HepG2 (cell line): ENCODE data around the gene CLASP1. TPM values are rescaled to one million over a fixed set of nuclear protein-coding genes. Genes with fewer than 3 reads are reported as not detected.

Experiments
- ATAC-seq: fragments of 200-7000 bp; cut with Tn5 transposase; 3 replicates; pipeline ENCODE4 v1.9.1; 2020; ENCODE audit warnings: mild to moderate bottlenecking, moderate library complexity
- Bru-seq: library from RNA; stranded (reverse); fragments of 400-500 nt; gene quantifications from one replicate; lab custom pipeline; 2021; lab: Mats Ljungman, UMichigan
- BruChase-seq, 2 experiments: library from RNA; stranded (reverse); fragments of 400-500 nt; gene quantifications; one replicate each; lab custom pipeline; 2021; lab: Mats Ljungman, UMichigan
- BruUV-seq: library from RNA; stranded (reverse); fragments of 400-500 nt; replicated peaks from 2 replicates; lab custom pipeline; 2021; lab: Mats Ljungman, UMichigan
- CTCF ChIA-PET: fragments of 300-600 bp; formaldehyde crosslinking; extraction: SDS; loops from one replicate; lab custom pipeline; 2021; ENCODE audit warnings: low total read pairs, inconsistent platforms, low intra/inter-chr PET ratio; lab: Yijun Ruan, JAX
- POLR2A ChIA-PET: fragments of 350-600 bp; sonication (Branson Sonifier 250); formaldehyde crosslinking; loops from one replicate; lab custom pipeline; 2020; ENCODE audit warnings: antibody characterized with exemption, inconsistent platforms; lab: Yijun Ruan, JAX
- DNase-seq: peaks from one replicate; pipeline ENCODE4 v3.0.0-alpha.2; 2015; ENCODE audit warnings: low spot score
- FAIRE-seq: peaks from 3 replicates; lab custom pipeline; 2011; peaks lifted over from hg19 to GRCh38; lab: Jason Lieb, UNC
- H2AFZ ChIP-seq: one replicate; pipeline ENCODE4 v1.6.1; 2011; ENCODE audit warnings: low read length, inconsistent platforms
- H3K27ac ChIP-seq: fragments of 300-600 bp; 3 replicates; pipeline ENCODE4 v1.8.0; 2011; ENCODE audit warnings: mixed run types, mild to moderate bottlenecking, mixed read lengths, low read length, inconsistent platforms; ENCODE audit not compliant: insufficient read depth; ENCODE audit errors: extremely low read length
- H3K27me3 ChIP-seq, 2 experiments: fragments of 200-600 bp in 1 of 2; 2 replicates in 1 of 2; 3 replicates in 1 of 2; pipeline versions ENCODE4 v1.6.0 to v1.8.0; 2011; ENCODE audit warnings: low read length in 2 of 2, mild to moderate bottlenecking in 2 of 2, moderate library complexity in 2 of 2, inconsistent platforms in 1 of 2; ENCODE audit not compliant: insufficient read depth in 2 of 2, control insufficient read depth in 1 of 2
- H3K36me3 ChIP-seq, 2 experiments: fragments of 200-600 bp in 1 of 2; replicated peaks in 1 of 2; 2 replicates in 1 of 2; 3 replicates in 1 of 2; pipeline versions ENCODE4 v1.5.1 to v1.8.0; 2011; ENCODE audit warnings: low read length in 2 of 2, inconsistent platforms in 1 of 2; ENCODE audit not compliant: insufficient read depth in 2 of 2, control insufficient read depth in 1 of 2
- H3K4me1 ChIP-seq: 2 replicates; pipeline ENCODE4 v1.5.1; 2012; ENCODE audit warnings: low read length, inconsistent platforms; ENCODE audit not compliant: insufficient read depth
- H3K4me2 ChIP-seq: 2 replicates; pipeline ENCODE4 v1.6.0; 2011; ENCODE audit warnings: low read depth, low read length, inconsistent platforms
- H3K4me3 ChIP-seq, 3 experiments: fragments of 200-600 bp in 1 of 3; sonication (generic), shearing (Covaris generic) in 1 of 3; replicated peaks in 1 of 3; 2 replicates each; pipeline ENCODE4 v1.5.1; 2011 to 2016; ENCODE audit warnings: low read length in 3 of 3, inconsistent platforms in 2 of 3, low read depth in 2 of 3, mild to moderate bottlenecking in 2 of 3, control low read depth in 1 of 3, mixed read lengths in 1 of 3; ENCODE audit not compliant: insufficient read depth in 1 of 3
- H3K79me2 ChIP-seq: one replicate; pipeline ENCODE4 v1.6.1; 2011; ENCODE audit warnings: low read length, inconsistent platforms; ENCODE audit not compliant: insufficient read depth
- H3K9ac ChIP-seq: 2 replicates; pipeline ENCODE4 v1.6.0; 2011; ENCODE audit warnings: mild to moderate bottlenecking, low read depth, low read length, inconsistent platforms; ENCODE audit not compliant: insufficient read depth
- H3K9me3 ChIP-seq: 2 replicates; pipeline ENCODE4 v1.5.1; 2012; ENCODE audit warnings: mild to moderate bottlenecking, low read length
- H4K20me1 ChIP-seq: 2 replicates; pipeline ENCODE4 v1.6.0; 2011; ENCODE audit warnings: inconsistent platforms, mild to moderate bottlenecking, low read length, moderate library complexity; ENCODE audit not compliant: insufficient read depth
- BHLHE40 ChIP-seq: IDR thresholded peaks from 2 replicates; pipeline ENCODE4 v1.6.1; 2011; ENCODE audit warnings: low read length, improper control_type of control experiment
- HMG20B ChIP-seq: conservative IDR thresholded peaks from 2 replicates; pipeline ENCODE4 v1.6.1; 2016; ENCODE audit warnings: missing genetic modification reagents, missing compliant biosample characterization
- NFE2L2 ChIP-seq: fragments of 150-350 bp; IDR thresholded peaks from 2 replicates; pipeline ENCODE4 v1.6.1; 2014; ENCODE audit warnings: low read length
- RBM39 ChIP-seq: fragments of 200-400 bp; formaldehyde crosslinking; IDR thresholded peaks from one replicate; pipeline ENCODE4 v1.6.1; 2018; ENCODE audit warnings: antibody characterized with exemption, mild to moderate bottlenecking, low read depth, low read length; ENCODE audit not compliant: poor library complexity, severe bottlenecking
- TCF12 ChIP-seq, 2 experiments: fragments of 450-650 bp in 1 of 2; sonication (generic) in 1 of 2; formaldehyde crosslinking in 1 of 2; IDR thresholded peaks; 2 replicates each; pipeline versions ENCODE4 v1.6.1 to v1.8.0; 2017 to 2022; ENCODE audit warnings: antibody characterized with exemption in 1 of 2, mild to moderate bottlenecking in 1 of 2, missing genetic modification reagents in 1 of 2, moderate library complexity in 1 of 2
- YY1 ChIP-seq: IDR thresholded peaks from 2 replicates; pipeline ENCODE4 v1.6.1; 2011; ENCODE audit warnings: low read length, low read depth, moderate library complexity, mild to moderate bottlenecking; ENCODE audit not compliant: insufficient read depth, insufficient replicate concordance
- ZMYM4 ChIP-seq: sonication (generic); formaldehyde crosslinking; IDR thresholded peaks from 2 replicates; pipeline ENCODE4 v1.8.1; 2023; ENCODE audit warnings: mild to moderate bottlenecking, missing genetic modification reagents
- ZNF232 ChIP-seq: sonication (generic); formaldehyde crosslinking; IDR thresholded peaks from 2 replicates; pipeline ENCODE4 v1.4.0; 2020; ENCODE audit warnings: missing genetic modification reagents, borderline replicate concordance
- ZNF317 ChIP-seq: sonication (generic); formaldehyde crosslinking; IDR thresholded peaks from 2 replicates; pipeline ENCODE4 v1.5.0; 2020; ENCODE audit warnings: mild to moderate bottlenecking, missing genetic modification reagents
- ZNF780A ChIP-seq: sonication (generic); formaldehyde crosslinking; IDR thresholded peaks from 2 replicates; pipeline ENCODE4 v1.8.0; 2022; ENCODE audit warnings: mild to moderate bottlenecking, missing genetic modification reagents, moderate library complexity
- WGBS: methylation state at CpG from one replicate; pipeline ENCODE4 v1.1.6; 2017; ENCODE audit warnings: low lambda C conversion rate; 5-methylcytosine and 5-hydroxymethylcytosine counted together
- in situ Hi-C: cut with HindIII; loops from 2 replicates; pipeline ENCODE4 v1.10.0; 2017; ENCODE audit warnings: low pct_unique_long_range_greater_than_20kb; ENCODE audit not compliant: extremely low pct_ligation_motif_present
- intact Hi-C: fragments of 100-400 bp; cut with micrococcal nuclease; formaldehyde crosslinking; loops from one replicate; pipeline ENCODE4 v1.10.0; 2022; ENCODE audit not compliant: unreplicated experiment
- long read RNA-seq, 2 experiments: library from RNA in 1 of 2; library from polyadenylated mRNA in 1 of 2; stranded (forward) in 1 of 2; unstranded in 1 of 2; transcript quantifications; one replicate each; pipeline ENCODE4 v2.0.0, GENCODE V29; 2019 to 2022
- polyA minus RNA-seq, 3 experiments: library from RNA; depleted of rRNA, polyadenylated mRNA; stranded (reverse); fragments of >200 nt; gene quantifications; 2 replicates each; pipeline ENCODE4 v1.2.3, GENCODE V29; 2011; ENCODE audit warnings: low replicate concordance in 1 of 3
- polyA plus RNA-seq, 8 experiments: library from polyadenylated mRNA; depleted of rRNA in 3 of 8; stranded (reverse) in 7 of 8; unstranded in 1 of 8; fragments of >200 nt; fragmentation: Illumina TruSeq in 4 of 8; extraction: Trizol in 4 of 8; gene quantifications; 2 replicates each; pipeline versions ENCODE4 v1.2.1 to v1.2.3, GENCODE V29; 2011 to 2016; ENCODE audit warnings: low read depth in 4 of 8, missing spikeins in 1 of 8, mixed read lengths in 1 of 8; ENCODE audit not compliant: insufficient read depth in 1 of 8
- total RNA-seq, 5 experiments: library from RNA; depleted of rRNA; stranded (reverse); fragments of >200 nt; fragmentation: Illumina TruSeq; extraction: Trizol; gene quantifications; 2 replicates each; pipeline ENCODE4 v1.2.3, GENCODE V29; 2016; ENCODE audit warnings: low read depth in 1 of 5
- TF ChIP-seq, protein P1 (sequence below): sonication (generic); formaldehyde crosslinking; IDR thresholded peaks from 2 replicates; pipeline ENCODE4 v1.5.0; 2020; ENCODE audit warnings: missing genetic modification reagents
- TF ChIP-seq, protein P2 (sequence below): sonication (generic); formaldehyde crosslinking; IDR thresholded peaks from 2 replicates; pipeline ENCODE4 v1.4.0; 2020; ENCODE audit warnings: missing genetic modification reagents
- TF ChIP-seq, protein P3 (sequence below): sonication (generic); formaldehyde crosslinking; IDR thresholded peaks from 2 replicates; pipeline ENCODE4 v1.4.0; 2020; ENCODE audit warnings: missing genetic modification reagents, borderline replicate concordance

The CLASP1 gene
- total RNA-seq (2016; rRNA removed; fragmentation: Illumina TruSeq; extraction: Trizol) = 47.9 and 63.6 TPM in 2 replicates
- total RNA-seq (2016; cell fraction: cytosol; rRNA removed; fragmentation: Illumina TruSeq; extraction: Trizol; ENCODE audit: low read depth) = 24.7 and 26.3 TPM in 2 replicates
- 46.4 and 58.7 TPM in 2 replicates for total RNA-seq (2016; cell fraction: insoluble cytoplasmic fraction; rRNA removed; fragmentation: Illumina TruSeq; extraction: Trizol)
- 21.5 and 29.4 TPM in 2 replicates for total RNA-seq (2016; cell fraction: membrane; rRNA removed; fragmentation: Illumina TruSeq; extraction: Trizol)
- 111 and 117 TPM in 2 replicates for total RNA-seq (2016; cell fraction: nucleus; rRNA removed; fragmentation: Illumina TruSeq; extraction: Trizol)
- polyA plus RNA-seq (2011; rRNA removed) = 9.4 and 11.7 TPM in 2 replicates
- polyA plus RNA-seq (2011; cell fraction: cytosol; rRNA removed) = 4.0 and 4.5 TPM in 2 replicates
- polyA plus RNA-seq (2011; cell fraction: nucleus; rRNA removed) = 52.6 and 54.9 TPM in 2 replicates
- polyA plus RNA-seq (2012) = 33.3 and 40.1 TPM in 2 replicates
- polyA plus RNA-seq (2016; cell fraction: cytosol; fragmentation: Illumina TruSeq; extraction: Trizol; ENCODE audit: low read depth) = 0.78 and 1.2 TPM in 2 replicates
- polyA plus RNA-seq (2016; cell fraction: insoluble cytoplasmic fraction; fragmentation: Illumina TruSeq; extraction: Trizol; ENCODE audit: low read depth) = 21.9 and 26.0 TPM in 2 replicates
- polyA plus RNA-seq (2016; cell fraction: membrane; fragmentation: Illumina TruSeq; extraction: Trizol; ENCODE audit: low read depth) = 3.2 and 4.0 TPM in 2 replicates
- polyA plus RNA-seq (2016; cell fraction: nucleus; fragmentation: Illumina TruSeq; extraction: Trizol; ENCODE audit: insufficient read depth, low read depth) = 56.7 and 58.9 TPM in 2 replicates
- polyA minus RNA-seq (2011; rRNA and poly(A)+ RNA removed; ENCODE audit: low replicate concordance) = 22.8 and 49.1 TPM in 2 replicates
- 20.9 and 21.4 TPM in 2 replicates for polyA minus RNA-seq (2011; cell fraction: cytosol; rRNA and poly(A)+ RNA removed)
- 240 and 255 TPM in 2 replicates for polyA minus RNA-seq (2011; cell fraction: nucleus; rRNA and poly(A)+ RNA removed)
- Bru-seq, nascent RNA = percentile 88 among the genes with signal in this experiment
- percentile 82 among the genes with signal in this experiment for BruChase-seq, experiment 1, labeled RNA remaining after a 6-hour chase
- BruChase-seq, experiment 2, labeled RNA remaining after a 2-hour chase = percentile 82 among the genes with signal in this experiment
- long read RNA-seq, experiment 1, partial matches to known transcripts = 2 of 9 reads
- long read RNA-seq, experiment 1, other reads (novel, unspliced or antisense) = 7 of 9 reads
- long read RNA-seq, experiment 2, partial matches to known transcripts = 6 of 36 reads
- long read RNA-seq, experiment 2, other reads (novel, unspliced or antisense) = 30 of 36 reads

DNA sequence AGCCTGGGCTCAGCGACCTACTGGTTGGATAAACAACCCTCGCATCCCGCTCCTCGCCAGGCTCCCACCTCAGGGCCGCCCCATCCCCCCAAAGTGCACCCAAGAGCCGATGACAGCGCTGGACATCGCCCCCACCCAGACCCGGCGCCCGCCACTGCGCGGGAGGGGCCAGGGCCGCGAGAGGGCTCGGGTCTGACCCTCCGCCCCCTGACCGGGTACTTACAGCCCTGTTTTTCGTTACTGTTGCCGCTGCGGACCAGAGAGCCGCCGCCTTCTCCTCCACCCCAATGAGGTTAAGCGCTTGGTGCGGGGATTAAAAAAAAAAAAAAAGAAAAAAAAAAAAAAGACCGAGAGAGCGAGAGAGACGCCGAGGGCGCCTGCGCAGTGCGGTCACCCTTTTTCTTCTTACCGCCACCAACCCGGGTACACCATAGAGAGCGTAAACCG lies at the start of gene CLASP1:
CLASP1 (minus strand) TSS at position 314 of the 447 bp plus-strand sequence. CDS start 43,567 bp downstream, outside the sequence.
- intact Hi-C loops = loop anchor here (1.0 to 5.0 kb wide), 5 partner anchors 18 to 119 kb away; partner anchors contain the start of gene RNU4ATAC
- 1% methylated on average over 21 of the region's 36 CpGs for WGBS
- TF ChIP-seq, protein P1, sequence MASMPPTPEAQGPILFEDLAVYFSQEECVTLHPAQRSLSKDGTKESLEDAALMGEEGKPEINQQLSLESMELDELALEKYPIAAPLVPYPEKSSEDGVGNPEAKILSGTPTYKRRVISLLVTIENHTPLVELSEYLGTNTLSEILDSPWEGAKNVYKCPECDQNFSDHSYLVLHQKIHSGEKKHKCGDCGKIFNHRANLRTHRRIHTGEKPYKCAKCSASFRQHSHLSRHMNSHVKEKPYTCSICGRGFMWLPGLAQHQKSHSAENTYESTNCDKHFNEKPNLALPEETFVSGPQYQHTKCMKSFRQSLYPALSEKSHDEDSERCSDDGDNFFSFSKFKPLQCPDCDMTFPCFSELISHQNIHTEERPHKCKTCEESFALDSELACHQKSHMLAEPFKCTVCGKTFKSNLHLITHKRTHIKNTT = no peak
- TF ChIP-seq HMG20B (CRISPR knock-in tag) (no peak), NFE2L2 (no peak), ZNF317 (peak; percentile 43; the same call in 1 of the 2 replicates), RBM39 (peak; percentile 42), ZNF232 (CRISPR knock-in tag) (0 out of 2 replicates have a peak, but pooled peaks have one; percentile 0), ZNF780A (0 out of 2 replicates have a peak, but pooled peaks have one; percentile 24), TCF12 (IDR thresholded peaks at IDR 0.05) (no peak), TCF12 (CRISPR knock-in tag; IDR thresholded peaks at IDR 0.05) (no peak), YY1 (peak; percentile 56), BHLHE40 (peak; percentile 24; the same call in 1 of the 2 replicates), ZMYM4 (CRISPR knock-in tag) (no peak)
- TF ChIP-seq, protein P2, sequence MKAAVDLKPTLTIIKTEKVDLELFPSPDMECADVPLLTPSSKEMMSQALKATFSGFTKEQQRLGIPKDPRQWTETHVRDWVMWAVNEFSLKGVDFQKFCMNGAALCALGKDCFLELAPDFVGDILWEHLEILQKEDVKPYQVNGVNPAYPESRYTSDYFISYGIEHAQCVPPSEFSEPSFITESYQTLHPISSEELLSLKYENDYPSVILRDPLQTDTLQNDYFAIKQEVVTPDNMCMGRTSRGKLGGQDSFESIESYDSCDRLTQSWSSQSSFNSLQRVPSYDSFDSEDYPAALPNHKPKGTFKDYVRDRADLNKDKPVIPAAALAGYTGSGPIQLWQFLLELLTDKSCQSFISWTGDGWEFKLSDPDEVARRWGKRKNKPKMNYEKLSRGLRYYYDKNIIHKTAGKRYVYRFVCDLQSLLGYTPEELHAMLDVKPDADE (CRISPR knock-in tag) = 0 out of 2 replicates have a peak, but pooled peaks have one; percentile 60
- TF ChIP-seq, protein P3, sequence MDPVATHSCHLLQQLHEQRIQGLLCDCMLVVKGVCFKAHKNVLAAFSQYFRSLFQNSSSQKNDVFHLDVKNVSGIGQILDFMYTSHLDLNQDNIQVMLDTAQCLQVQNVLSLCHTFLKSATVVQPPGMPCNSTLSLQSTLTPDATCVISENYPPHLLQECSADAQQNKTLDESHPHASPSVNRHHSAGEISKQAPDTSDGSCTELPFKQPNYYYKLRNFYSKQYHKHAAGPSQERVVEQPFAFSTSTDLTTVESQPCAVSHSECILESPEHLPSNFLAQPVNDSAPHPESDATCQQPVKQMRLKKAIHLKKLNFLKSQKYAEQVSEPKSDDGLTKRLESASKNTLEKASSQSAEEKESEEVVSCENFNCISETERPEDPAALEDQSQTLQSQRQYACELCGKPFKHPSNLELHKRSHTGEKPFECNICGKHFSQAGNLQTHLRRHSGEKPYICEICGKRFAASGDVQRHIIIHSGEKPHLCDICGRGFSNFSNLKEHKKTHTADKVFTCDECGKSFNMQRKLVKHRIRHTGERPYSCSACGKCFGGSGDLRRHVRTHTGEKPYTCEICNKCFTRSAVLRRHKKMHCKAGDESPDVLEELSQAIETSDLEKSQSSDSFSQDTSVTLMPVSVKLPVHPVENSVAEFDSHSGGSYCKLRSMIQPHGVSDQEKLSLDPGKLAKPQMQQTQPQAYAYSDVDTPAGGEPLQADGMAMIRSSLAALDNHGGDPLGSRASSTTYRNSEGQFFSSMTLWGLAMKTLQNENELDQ = no peak

More for the DNA sequence above, at the start of gene CLASP1:
- peak within 1 kb of the TSS; percentile 84 to 96 (median 95) for H3K4me3 ChIP-seq
- FAIRE-seq (peak; percentile 85), DNase-seq (no peak), ATAC-seq (peak; percentile 71)
- peak within 1 kb of the TSS; percentile 99 for H3K27ac ChIP-seq
- no TSS peak for BruUV-seq
- peaks cover 59% of the 10 kb centered on the region for H3K4me1 ChIP-seq
- H2AFZ ChIP-seq = peak within 1 kb of the TSS; percentile 95
- ChIA-PET POLR2A (interaction anchor here (1.0 to 4.4 kb wide), 32 partner anchors 8 to 1183 kb away, joined by 3 to 119 read pairs (median 5); partner anchors contain the start of genes NIFK, RNU4ATAC and TSN), CTCF (no interaction called here)
- H3K9ac ChIP-seq = peak within 1 kb of the TSS; percentile 99
- peaks cover 68% of the 10 kb centered on the region for H3K79me2 ChIP-seq
- no peaks in the 10 kb centered on the region for H3K36me3 ChIP-seq
- no peaks in the 10 kb centered on the region; a peak in 2 of 5 replicates for H3K27me3 ChIP-seq
- H4K20me1 ChIP-seq = peaks cover 8% of the 10 kb centered on the region; the same call in 1 of the 2 replicates
- H3K9me3 ChIP-seq = no peaks in the 10 kb centered on the region
- in situ Hi-C loops = loop anchor here (5.0 kb wide), 1 partner anchor 117 kb away; the partner anchor contains the start of gene RNU4ATAC
- H3K4me2 ChIP-seq = peak within 1 kb of the TSS; percentile 92
